RWPE2 (cell line): ENCODE measurements around the gene PCBP3.

ENCODE experiments used
- ATAC-seq: fragments of 200-7000 bp; cut with Tn5 transposase; 3 replicates; pipeline ENCODE4 v1.9.1; 2021; ENCODE audit warnings: low read depth
- DNase-seq: peaks from one replicate; pipeline ENCODE4 v3.0.0-alpha.2; 2020; ENCODE audit warnings: low spot score
- H3K27ac ChIP-seq: fragments of 450-650 bp; 2 replicates; pipeline ENCODE4 v1.5.1; 2017; ENCODE audit warnings: mild to moderate bottlenecking; ENCODE audit not compliant: poor library complexity, severe bottlenecking
- H3K27me3 ChIP-seq: fragments of 250-450 bp; sonication (Bioruptor Pico); 2 replicates; pipeline ENCODE4 v1.5.1; 2021; ENCODE audit warnings: mild to moderate bottlenecking, moderate library complexity; ENCODE audit not compliant: insufficient read depth, poor library complexity, severe bottlenecking
- H3K36me3 ChIP-seq: fragments of 250-450 bp; sonication (Bioruptor Pico); 2 replicates; pipeline ENCODE4 v1.5.1; 2020; ENCODE audit warnings: low read depth, mild to moderate bottlenecking, moderate library complexity
- H3K4me1 ChIP-seq: fragments of 250-450 bp; sonication (Bioruptor Pico); 2 replicates; pipeline ENCODE4 v1.5.1; 2021; ENCODE audit warnings: mild to moderate bottlenecking, moderate library complexity; ENCODE audit not compliant: insufficient read depth, poor library complexity, severe bottlenecking
- H3K4me3 ChIP-seq: fragments of 250-450 bp; sonication (Bioruptor Pico); 2 replicates; pipeline ENCODE4 v1.5.1; 2021; ENCODE audit warnings: mild to moderate bottlenecking, moderate library complexity; ENCODE audit not compliant: severe bottlenecking
- H3K9me3 ChIP-seq: fragments of 250-450 bp; sonication (Bioruptor Pico); 2 replicates; pipeline ENCODE4 v1.5.1; 2021; ENCODE audit warnings: mild to moderate bottlenecking, moderate library complexity; ENCODE audit not compliant: severe bottlenecking
- TF ChIP-seq, protein P1 (sequence below): fragments of 450-650 bp; IDR thresholded peaks from one replicate; pipeline ENCODE4 v1.5.1; 2017; ENCODE audit warnings: mild to moderate bottlenecking, moderate library complexity; ENCODE audit not compliant: poor library complexity, severe bottlenecking

Gene PCBP3

DNA sequence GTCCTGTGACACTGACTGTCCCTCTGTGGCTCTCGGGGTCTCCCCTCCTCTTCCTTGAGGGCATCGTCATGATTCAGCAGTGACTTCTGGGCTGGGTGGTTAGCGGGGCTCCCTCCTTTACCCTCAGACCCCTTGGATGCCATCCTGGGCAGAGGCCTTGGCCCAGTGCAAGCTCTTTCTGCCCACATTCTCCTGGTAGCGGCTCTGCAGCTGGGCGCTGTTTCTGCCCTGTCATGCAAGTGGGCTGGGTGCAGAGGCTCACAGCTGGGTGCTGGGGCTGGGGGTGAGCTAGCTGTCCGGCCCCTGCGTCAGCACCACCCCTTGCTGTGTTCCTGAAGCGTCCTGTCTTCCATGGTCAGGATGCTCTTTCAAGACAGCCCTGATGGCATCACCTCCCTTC, 158.5 kb downstream of the PCBP3 start:
- ATAC-seq, result no peak
- no peak overlapping the region for H3K4me3 ChIP-seq
- H3K36me3 ChIP-seq, result no peaks in the 10 kb centered on the region
- TF ChIP-seq, protein P1, sequence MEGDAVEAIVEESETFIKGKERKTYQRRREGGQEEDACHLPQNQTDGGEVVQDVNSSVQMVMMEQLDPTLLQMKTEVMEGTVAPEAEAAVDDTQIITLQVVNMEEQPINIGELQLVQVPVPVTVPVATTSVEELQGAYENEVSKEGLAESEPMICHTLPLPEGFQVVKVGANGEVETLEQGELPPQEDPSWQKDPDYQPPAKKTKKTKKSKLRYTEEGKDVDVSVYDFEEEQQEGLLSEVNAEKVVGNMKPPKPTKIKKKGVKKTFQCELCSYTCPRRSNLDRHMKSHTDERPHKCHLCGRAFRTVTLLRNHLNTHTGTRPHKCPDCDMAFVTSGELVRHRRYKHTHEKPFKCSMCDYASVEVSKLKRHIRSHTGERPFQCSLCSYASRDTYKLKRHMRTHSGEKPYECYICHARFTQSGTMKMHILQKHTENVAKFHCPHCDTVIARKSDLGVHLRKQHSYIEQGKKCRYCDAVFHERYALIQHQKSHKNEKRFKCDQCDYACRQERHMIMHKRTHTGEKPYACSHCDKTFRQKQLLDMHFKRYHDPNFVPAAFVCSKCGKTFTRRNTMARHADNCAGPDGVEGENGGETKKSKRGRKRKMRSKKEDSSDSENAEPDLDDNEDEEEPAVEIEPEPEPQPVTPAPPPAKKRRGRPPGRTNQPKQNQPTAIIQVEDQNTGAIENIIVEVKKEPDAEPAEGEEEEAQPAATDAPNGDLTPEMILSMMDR, result no peak
- no peak for DNase-seq
- no peaks in the 10 kb centered on the region for H3K27me3 ChIP-seq
- H3K4me1 ChIP-seq, result no peaks in the 10 kb centered on the region
- no peaks in the 10 kb centered on the region for H3K9me3 ChIP-seq
- H3K27ac ChIP-seq, result no peak overlapping the region

DNA sequence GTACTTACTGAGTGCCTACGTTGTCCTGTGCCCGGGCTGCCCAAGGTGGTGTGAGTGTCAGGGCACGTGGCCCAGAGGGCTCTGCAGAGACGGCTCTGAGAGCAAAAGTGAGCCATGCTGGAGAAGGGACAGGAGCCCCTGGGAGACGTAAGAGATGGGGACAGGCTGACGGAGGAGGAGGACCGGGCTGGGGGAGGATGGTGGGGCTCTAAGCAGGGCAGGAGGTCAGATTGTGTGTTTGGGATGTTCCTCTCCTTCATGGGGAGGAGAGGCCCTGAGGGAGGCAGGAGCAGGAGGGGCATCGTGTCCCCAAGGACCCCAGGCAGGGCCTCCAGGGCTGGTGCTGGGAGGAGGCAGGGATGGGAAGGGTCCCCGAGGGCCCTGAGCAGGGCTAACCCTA, 158.9 kb downstream of the PCBP3 start:
- DNase-seq (no peak), ATAC-seq (no peak)
- H3K27ac ChIP-seq, result no peak overlapping the region
- TF ChIP-seq, protein P1, result no peak
- H3K4me1 ChIP-seq, result no peaks in the 10 kb centered on the region
- no peaks in the 10 kb centered on the region for H3K9me3 ChIP-seq
- no peaks in the 10 kb centered on the region for H3K27me3 ChIP-seq
- H3K4me3 ChIP-seq, result no peak overlapping the region
- H3K36me3 ChIP-seq, result no peaks in the 10 kb centered on the region

DNA sequence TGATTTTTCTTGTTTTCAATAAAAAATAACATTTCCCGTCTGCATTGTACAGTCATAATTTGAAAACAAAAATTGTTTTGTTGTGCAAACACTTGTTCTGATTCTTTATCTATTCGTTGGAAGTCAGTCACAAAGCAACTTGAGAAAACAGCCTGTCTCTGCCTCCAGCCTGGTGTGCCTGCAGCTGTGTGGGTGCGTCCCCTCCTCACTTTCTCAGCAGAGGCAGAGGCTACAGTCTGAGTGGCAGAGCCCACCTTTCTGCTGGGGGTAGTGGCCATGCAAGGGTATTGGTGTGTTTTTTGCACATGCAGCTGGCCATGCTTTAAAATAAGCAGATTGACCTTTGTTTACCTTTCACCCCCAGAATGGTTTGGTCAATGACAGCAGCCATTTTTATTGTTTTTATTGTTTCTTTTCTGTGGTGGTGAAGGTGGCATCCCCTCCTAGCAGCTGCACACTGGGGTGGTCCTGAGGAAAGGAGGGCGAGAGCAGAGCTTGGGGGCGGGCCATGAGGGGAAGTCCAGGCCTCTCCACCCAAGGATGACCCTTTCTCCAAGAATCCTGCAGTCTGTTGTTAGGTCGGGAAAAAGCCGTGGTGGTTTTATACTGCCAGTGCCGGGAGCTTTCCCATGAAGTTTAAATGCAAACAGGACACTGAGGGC, 159.6 kb downstream of the PCBP3 start:
- ATAC-seq (no peak), DNase-seq (no peak)

DNA sequence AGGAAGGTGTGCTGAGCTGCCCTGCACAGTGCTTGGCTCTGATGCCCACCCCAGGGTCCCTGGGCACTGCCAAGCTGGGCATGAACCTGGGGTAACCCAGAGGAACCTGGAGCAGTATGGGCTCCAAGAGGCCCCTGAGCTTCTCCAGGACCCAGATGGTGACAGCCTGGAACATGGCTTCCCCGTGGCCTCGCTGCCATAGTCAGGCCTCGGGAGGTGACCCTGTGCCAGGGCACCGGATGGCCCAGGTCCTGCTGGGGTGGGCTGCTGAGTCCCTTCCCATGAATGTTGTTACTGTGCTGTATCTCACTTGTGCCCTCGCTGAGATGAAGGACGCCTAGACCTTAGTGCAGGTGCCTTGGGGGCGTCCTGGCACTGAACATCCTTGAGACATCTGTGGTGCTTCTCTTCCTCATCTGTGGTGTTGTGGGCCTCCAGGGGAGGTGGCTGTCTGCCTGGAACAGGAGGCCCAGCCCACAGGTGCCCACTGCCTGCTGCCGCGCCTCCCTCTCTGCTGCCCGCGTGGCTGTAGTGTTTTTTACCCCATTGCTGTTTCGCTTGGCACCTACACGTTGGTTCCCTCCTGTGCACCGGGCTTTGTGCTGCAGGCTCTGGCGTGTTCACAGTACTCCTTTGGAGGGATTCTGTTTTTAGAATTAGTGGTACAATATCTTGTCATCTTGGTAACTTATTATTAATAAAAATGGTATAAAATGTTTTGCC, 160.3 kb downstream of the PCBP3 start:
- Histone ChIP-seq H3K4me1 (no peaks in the 10 kb centered on the region), H3K27ac (no peak overlapping the region), H3K9me3 (no peaks in the 10 kb centered on the region), H3K4me3 (no peak overlapping the region), H3K36me3 (no peaks in the 10 kb centered on the region), H3K27me3 (no peaks in the 10 kb centered on the region)
- ATAC-seq (no peak), DNase-seq (no peak)
- TF ChIP-seq, protein P1, result no peak

More for the DNA sequence above, 159.6 kb downstream of the PCBP3 start:
- Histone ChIP-seq H3K27me3 (no peaks in the 10 kb centered on the region), H3K36me3 (no peaks in the 10 kb centered on the region), H3K9me3 (no peaks in the 10 kb centered on the region), H3K27ac (no peak overlapping the region), H3K4me1 (no peaks in the 10 kb centered on the region), H3K4me3 (no peak overlapping the region)
- TF ChIP-seq, protein P1, result no peak

DNA sequence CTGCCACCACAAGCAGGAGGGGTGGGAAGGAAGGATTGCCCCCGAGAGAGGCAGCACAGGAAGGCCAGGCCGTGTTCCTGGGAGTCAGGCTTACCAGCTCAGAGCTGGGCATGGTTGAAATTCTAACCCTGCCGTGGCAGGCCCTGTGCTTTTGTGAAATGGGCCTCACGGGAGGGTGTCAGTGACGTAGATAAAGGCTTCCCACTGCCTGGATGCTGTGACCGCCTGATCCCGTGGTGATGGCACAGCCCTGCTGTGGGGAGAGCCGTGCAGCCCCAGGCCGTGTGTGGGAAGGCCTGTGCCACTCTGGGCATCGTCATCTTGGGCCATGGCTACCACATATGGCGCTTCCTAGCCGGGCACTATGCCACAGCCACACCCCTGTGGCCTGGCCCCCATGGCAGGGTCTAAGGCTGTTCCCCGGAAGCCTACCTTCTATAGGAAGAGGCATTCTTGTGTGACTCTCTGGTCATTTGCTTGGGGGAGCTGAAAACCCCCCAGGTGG, 161.3 kb downstream of the PCBP3 start:
- TF ChIP-seq, protein P1, result no peak
- ATAC-seq, result no peak
- H3K27me3 ChIP-seq, result no peaks in the 10 kb centered on the region
- DNase-seq, result no peak
- H3K4me1 ChIP-seq, result no peaks in the 10 kb centered on the region
- no peak overlapping the region for H3K27ac ChIP-seq
- H3K9me3 ChIP-seq, result no peaks in the 10 kb centered on the region
- no peak overlapping the region for H3K4me3 ChIP-seq
- no peaks in the 10 kb centered on the region for H3K36me3 ChIP-seq
